ENCODE results near the gene PLA2G12A. TPM values are rescaled to one million over a fixed set of nuclear protein-coding genes. Genes with fewer than 3 reads are reported as not detected.

Gene PLA2G12A
- total and polyA plus RNA-seq, 9 of the 15 experiments (the other 6 are each of a cell fraction or from before 2014, with no cell fraction given), result 24.2 to 226 (median 80.5) TPM

GRCh38 chr4:109699553-109700225 lies 30.2 kb downstream of the PLA2G12A start:
- WGBS (ENCODE audit: insufficient coverage, low coverage, missing lambda C conversion rate), result 80% methylated on average over 7 of the region's 8 CpGs
- Histone ChIP-seq H3K79me2 (ENCODE audit: control insufficient read depth, insufficient read depth, low read length) (peaks cover 34% of the 10 kb centered on the region), H4K20me1 (replicated peaks; ENCODE audit: control insufficient read depth, insufficient read depth, low read length) (no peaks in the 10 kb centered on the region; the same call in 1 of the 2 replicates), H3K4me2 (ENCODE audit: insufficient read depth, low read length) (no peak overlapping the region), H3K27ac (ENCODE audit: extremely low read depth, low read depth, low read length) (no peak overlapping the region), H3K4me3 (no peak overlapping the region), H3K9me1 (ENCODE audit: control insufficient read depth, insufficient read depth, low read length) (no peaks in the 10 kb centered on the region), H3K9ac (ENCODE audit: insufficient read depth in 1 of 2, low read depth in 2 of 2, low read length in 2 of 2) (no peak overlapping the region), H2AFZ (ENCODE audit: low read depth, low read length) (no peak overlapping the region), H3K27me3 (ENCODE audit: control insufficient read depth in 2 of 2, insufficient read depth in 2 of 2, low read length in 2 of 2) (no peaks in the 10 kb centered on the region), H3K9me3 (replicated peaks; ENCODE audit: control insufficient read depth, insufficient read depth, low read depth, low read length) (no peaks in the 10 kb centered on the region), H3K36me3 (ENCODE audit: control insufficient read depth, insufficient read depth, low read length) (peaks cover 34% of the 10 kb centered on the region), H3K4me1 (replicated peaks in 1 of 2; ENCODE audit: control insufficient read depth in 2 of 2, insufficient read depth in 2 of 2, low read length in 2 of 2) (peaks cover 22 to 24% of the 10 kb centered on the region in 2 experiments)
- no peak for ATAC-seq
- no peak for FAIRE-seq
- no peak for DNase-seq (ENCODE audit: extremely low read depth in 1 of 4, low spot score in 3 of 4)
- POLR2A ChIA-PET, result interaction anchor here (0.6 to 0.7 kb wide), 2 partner anchors 137 to 142 kb away, joined by 3 read pairs; no protein-coding TSS in a partner anchor
- intact Hi-C loops (cut with micrococcal nuclease), result loop anchor here (10.0 kb wide), 1 partner anchor 275 kb away; no protein-coding TSS in a partner anchor
- BruUV-seq (replicated peaks), result no TSS peak
- in situ Hi-C loops (cut with MboI), result no loop called here
- no peak for TF ChIP-seq CEBPZ (IDR thresholded peaks at IDR 0.05; ENCODE audit: borderline replicate concordance, low read depth, low read length)
- TF ChIP-seq MAZ (CRISPR knock-in tag; conservative IDR thresholded peaks at IDR 0.05 in 1 of 2, IDR thresholded peaks at IDR 0.05 in 1 of 2), result no peak
- TF ChIP-seq ZNF507 (tag; conservative IDR thresholded peaks at IDR 0.05), result no peak
- CTCF ChIA-PET (ENCODE audit: low intra/inter-chr PET ratio), result no interaction called here

All from K562 (cell line).